H1 (cell line): ENCODE results near the gene SLC37A1. TPM values are rescaled to one million over a fixed set of nuclear protein-coding genes. Genes with fewer than 3 reads are reported as not detected.

Source experiments
- CTCF ChIA-PET: fragments of 300-600 bp; sonication (Branson Sonifier 250); formaldehyde crosslinking; loops from one replicate; lab custom pipeline; 2021; ENCODE audit not compliant: partially characterized antibody; lab: Charles Lee
- POLR2A ChIA-PET: fragments of 300-600 bp; sonication (Branson Sonifier 250); formaldehyde crosslinking; loops from one replicate; lab custom pipeline; 2021; ENCODE audit warnings: inconsistent platforms; ENCODE audit not compliant: partially characterized antibody; lab: Charles Lee
- DNase-seq, 2 experiments: peaks; one replicate each; pipeline versions ENCODE4 v3.0.0 to v3.0.0-alpha.2; 2010 to 2022; ENCODE audit warnings: low spot score in 2 of 2, low read depth in 1 of 2, mixed read lengths in 1 of 2
- FAIRE-seq: peaks from 2 replicates; lab custom pipeline; 2011; peaks lifted over from hg19 to GRCh38; lab: Jason Lieb, UNC
- H2AFZ ChIP-seq: 2 replicates; pipeline ENCODE4 v1.8.1; 2012; ENCODE audit warnings: low read length, inconsistent platforms
- H2AK5ac ChIP-seq: 2 replicates; pipeline ENCODE4 v1.6.1; 2013; ENCODE audit warnings: low read depth, low read length
- H2BK120ac ChIP-seq: replicated peaks from 2 replicates; pipeline ENCODE3; 2013; ENCODE audit warnings: low read depth, low read length, inconsistent platforms
- H2BK12ac ChIP-seq: 2 replicates; pipeline ENCODE4 v1.6.1; 2013; ENCODE audit warnings: low read depth, low read length
- H2BK15ac ChIP-seq: 2 replicates; pipeline ENCODE4 v1.6.1; 2013; ENCODE audit warnings: low read length
- H2BK20ac ChIP-seq: 2 replicates; pipeline ENCODE4 v1.6.1; 2013; ENCODE audit warnings: low read length
- H2BK5ac ChIP-seq: 2 replicates; pipeline ENCODE4 v1.6.1; 2013; ENCODE audit warnings: low read depth, low read length
- H3K14ac ChIP-seq: 2 replicates; pipeline ENCODE4 v1.6.1; 2013; ENCODE audit warnings: inconsistent platforms; ENCODE audit not compliant: insufficient read length
- H3K18ac ChIP-seq: 2 replicates; pipeline ENCODE4 v1.6.1; 2013; ENCODE audit warnings: low read length; ENCODE audit errors: extremely low read depth
- H3K23ac ChIP-seq: 2 replicates; pipeline ENCODE4 v1.6.1; 2013; ENCODE audit warnings: inconsistent platforms; ENCODE audit not compliant: insufficient read length
- H3K23me2 ChIP-seq: 2 replicates; pipeline ENCODE4 v1.6.1; 2013; ENCODE audit warnings: low read depth, low read length
- H3K27ac ChIP-seq: 2 replicates; pipeline ENCODE4 v1.6.1; 2011; ENCODE audit warnings: low read depth, low read length, inconsistent platforms
- H3K27me3 ChIP-seq, 4 experiments: replicated peaks in 1 of 4; 1 replicate in 1 of 4; 2 replicates in 3 of 4; pipeline versions ENCODE4 v1.6.1 to v1.8.1; 2011 to 2013; ENCODE audit warnings: low read length in 3 of 4, mild to moderate bottlenecking in 3 of 4, inconsistent platforms in 2 of 4, mixed read lengths in 2 of 4, moderate library complexity in 1 of 4; ENCODE audit not compliant: control insufficient read depth in 3 of 4, insufficient read depth in 3 of 4; ENCODE audit errors: extremely low read depth in 1 of 4
- H3K36me3 ChIP-seq, 4 experiments: 2 replicates each; pipeline versions ENCODE4 v1.6.1 to v1.8.1; 2011 to 2013; ENCODE audit warnings: mild to moderate bottlenecking in 4 of 4, low read length in 3 of 4, moderate library complexity in 2 of 4, control low read depth in 1 of 4, inconsistent platforms in 1 of 4; ENCODE audit not compliant: insufficient read depth in 4 of 4, control insufficient read depth in 2 of 4
- H3K4ac ChIP-seq: replicated peaks from 2 replicates; pipeline ENCODE3; 2013; ENCODE audit warnings: low read length, low read depth, mixed read lengths, inconsistent platforms; ENCODE audit not compliant: insufficient read length
- H3K4me1 ChIP-seq, 4 experiments: replicated peaks in 1 of 4; 1 replicate in 1 of 4; 2 replicates in 3 of 4; pipeline versions ENCODE4 v1.6.1 to v1.8.1; 2011 to 2013; ENCODE audit warnings: low read length in 3 of 4, inconsistent platforms in 2 of 4, mixed read lengths in 1 of 4; ENCODE audit not compliant: insufficient read depth in 4 of 4, control insufficient read depth in 3 of 4
- H3K4me2 ChIP-seq, 2 experiments: 2 replicates each; pipeline versions ENCODE4 v1.6.1 to v1.8.1; 2011 to 2013; ENCODE audit warnings: low read depth in 2 of 2, low read length in 2 of 2, control low read depth in 1 of 2, inconsistent platforms in 1 of 2, mild to moderate bottlenecking in 1 of 2; ENCODE audit not compliant: insufficient read depth in 1 of 2
- H3K4me3 ChIP-seq, 4 experiments: fragments of 200-600, 300-600 bp in 1 of 4; sonication (generic), shearing (Covaris generic), sonication (Bioruptor Twin) in 1 of 4; 2 replicates each; pipeline versions ENCODE4 v1.5.1 to v1.8.1; 2011 to 2016; ENCODE audit warnings: low read length in 4 of 4, low read depth in 3 of 4, control low read depth in 2 of 4, inconsistent platforms in 2 of 4, mild to moderate bottlenecking in 2 of 4, mixed read lengths in 1 of 4, moderate library complexity in 1 of 4; ENCODE audit not compliant: insufficient read depth in 2 of 4; ENCODE audit errors: extremely low read depth in 1 of 4
- H3K56ac ChIP-seq: replicated peaks from 2 replicates; pipeline ENCODE3; 2013; ENCODE audit warnings: low read depth, mild to moderate bottlenecking, mixed read lengths, low read length, inconsistent platforms; ENCODE audit not compliant: insufficient read length
- H3K79me1 ChIP-seq: 2 replicates; pipeline ENCODE4 v1.6.1; 2013; ENCODE audit warnings: low read depth, low read length, control low read depth
- H3K79me2 ChIP-seq, 2 experiments: 2 replicates each; pipeline versions ENCODE4 v1.6.1 to v1.8.1; 2012 to 2013; ENCODE audit warnings: low read length in 2 of 2, mild to moderate bottlenecking in 2 of 2, inconsistent platforms in 1 of 2; ENCODE audit not compliant: insufficient read depth in 2 of 2, control insufficient read depth in 1 of 2
- H3K9ac ChIP-seq, 4 experiments: replicated peaks in 1 of 4; 1 replicate in 1 of 4; 2 replicates in 3 of 4; pipeline versions ENCODE4 v1.6.1 to v1.8.1; 2011 to 2013; ENCODE audit warnings: low read depth in 3 of 4, low read length in 3 of 4, control low read depth in 2 of 4, mild to moderate bottlenecking in 2 of 4, moderate library complexity in 2 of 4, inconsistent platforms in 1 of 4; ENCODE audit errors: extremely low read depth in 1 of 4
- H3K9me3 ChIP-seq, 2 experiments: 2 replicates each; pipeline versions ENCODE4 v1.6.1 to v1.8.1; 2012 to 2013; ENCODE audit warnings: mild to moderate bottlenecking in 2 of 2, moderate library complexity in 2 of 2, control low read depth in 1 of 2, inconsistent platforms in 1 of 2, low read depth in 1 of 2, low read length in 1 of 2, mixed read lengths in 1 of 2; ENCODE audit not compliant: insufficient read depth in 2 of 2
- H4K20me1 ChIP-seq, 2 experiments: replicated peaks in 1 of 2; 2 replicates each; pipeline versions ENCODE3 to v1.8.1; 2011 to 2013; ENCODE audit warnings: inconsistent platforms in 2 of 2, low read length in 2 of 2, mild to moderate bottlenecking in 1 of 2; ENCODE audit not compliant: insufficient read depth in 2 of 2, control insufficient read depth in 1 of 2
- H4K5ac ChIP-seq: 2 replicates; pipeline ENCODE4 v1.6.1; 2013; ENCODE audit warnings: low read length, low read depth, mixed read lengths, inconsistent platforms; ENCODE audit not compliant: insufficient read length
- H4K8ac ChIP-seq: 2 replicates; pipeline ENCODE4 v1.8.0; 2013; ENCODE audit warnings: mild to moderate bottlenecking, moderate library complexity, low read length, inconsistent platforms; ENCODE audit not compliant: insufficient read depth; ENCODE audit errors: extremely low read depth
- H4K91ac ChIP-seq: replicated peaks from 2 replicates; pipeline ENCODE3; 2013; ENCODE audit warnings: low read length, mixed read lengths, inconsistent platforms; ENCODE audit not compliant: insufficient read length
- CREB1 ChIP-seq: IDR thresholded peaks from 2 replicates; pipeline ENCODE4 v1.6.1; 2012; ENCODE audit warnings: inconsistent platforms
- EP300 ChIP-seq, 2 experiments: IDR thresholded peaks; 1 replicate in 1 of 2; 2 replicates in 1 of 2; pipeline ENCODE4 v1.6.1; 2011 to 2012; ENCODE audit warnings: low read depth in 2 of 2, low read length in 2 of 2, mild to moderate bottlenecking in 2 of 2, borderline replicate concordance in 1 of 2, inconsistent platforms in 1 of 2, moderate library complexity in 1 of 2
- HDAC6 ChIP-seq: IDR thresholded peaks from one replicate; pipeline ENCODE4 v1.7.1; 2012; ENCODE audit warnings: low read depth, mild to moderate bottlenecking, inconsistent platforms, low read length, moderate library complexity
- KDM1A ChIP-seq: fragments of 200-600, 300-600 bp; sonication (generic); IDR thresholded peaks from 2 replicates; pipeline ENCODE4 v1.7.1; 2016; ENCODE audit warnings: mild to moderate bottlenecking, low read length, borderline replicate concordance
- POLR2A ChIP-seq, 2 experiments: IDR thresholded peaks; 1 replicate in 1 of 2; 2 replicates in 1 of 2; pipeline ENCODE4 v1.6.1; 2011; ENCODE audit warnings: low read depth in 2 of 2, low read length in 2 of 2, mild to moderate bottlenecking in 2 of 2; ENCODE audit errors: control extremely low read depth in 1 of 2
- SRF ChIP-seq: IDR thresholded peaks from 2 replicates; pipeline ENCODE4 v1.6.1; 2011; ENCODE audit warnings: mild to moderate bottlenecking, low read depth, low read length, moderate library complexity
- TBP ChIP-seq: IDR thresholded peaks from 2 replicates; pipeline ENCODE4 v1.6.1; 2011; ENCODE audit warnings: low read depth, low read length, improper control_type of control experiment
- WGBS, 2 experiments: shearing (Covaris generic) in 1 of 2; methylation state at CpG; one replicate each; pipeline versions ENCODE4 v1.1.6 to v1.1.7; 2013 to 2015; ENCODE audit warnings: low lambda C conversion rate in 2 of 2, mixed read lengths in 2 of 2, inconsistent platforms in 1 of 2, low coverage in 1 of 2, missing lambda C conversion rate in 1 of 2; ENCODE audit not compliant: insufficient replicate concordance in 2 of 2, insufficient coverage in 1 of 2, insufficient read length in 1 of 2; ENCODE audit errors: extremely low coverage in 1 of 2, missing lambda C conversion rate in 1 of 2; 5-methylcytosine and 5-hydroxymethylcytosine counted together
- polyA plus RNA-seq, 7 experiments: library from polyadenylated mRNA; depleted of rRNA in 3 of 7; stranded (reverse) in 5 of 7; unstranded in 2 of 7; fragments of >200 nt in 5 of 7; fragments of 200-250 nt in 2 of 7; gene quantifications; 1 replicate in 5 of 7; 2 replicates in 1 of 7; 4 replicates in 1 of 7; pipeline versions ENCODE4 v1.2.1 to v1.2.3, GENCODE V29; 2011 to 2013; ENCODE audit warnings: missing spikeins in 2 of 7, mixed read lengths in 2 of 7
- total RNA-seq: library from RNA; stranded (reverse); fragmentation: NEBNext Ultra II Directional; extraction: Animal tissue kit (Norgen Biotek cat#: 25700); gene quantifications from 2 replicates; pipeline ENCODE4 v1.2.1, GENCODE V29; 2021

The SLC37A1 gene
- total and polyA plus RNA-seq, 2 of the 8 experiments (the other 6 are each of a cell fraction or from before 2014, with no cell fraction given), result 15.6 to 30.9 TPM

DNA sequence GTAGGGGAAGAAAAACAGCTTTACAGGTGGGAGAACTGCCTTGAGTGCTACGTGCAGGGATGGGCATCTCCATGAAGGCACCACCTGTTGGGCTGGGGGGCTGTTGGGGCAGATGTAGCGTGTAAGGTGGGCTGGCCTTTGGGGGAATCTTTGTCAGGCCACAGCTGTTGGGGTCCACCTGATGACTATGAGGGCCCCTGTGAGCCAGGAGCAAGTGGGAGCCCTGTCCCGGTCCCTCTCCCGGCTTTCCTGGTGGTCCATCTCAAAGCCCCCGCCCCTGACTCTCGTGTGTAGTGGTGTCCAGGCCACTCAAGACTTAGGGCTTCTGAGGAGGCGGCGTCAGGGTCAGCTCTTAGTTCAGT is 13.5 kb downstream of the SLC37A1 start:
- Histone ChIP-seq H3K4me1 (peaks cover 8 to 25% (median 14%) of the 10 kb centered on the region in 4 experiments), H2AFZ (no peak overlapping the region), H3K4me2 (no peak overlapping the region), H3K27me3 (no peaks in the 10 kb centered on the region), H2BK20ac (no peak overlapping the region), H3K27ac (no peak overlapping the region), H2BK15ac (no peak overlapping the region), H3K18ac (no peak overlapping the region), H3K9me3 (no peaks in the 10 kb centered on the region), H3K79me1 (peaks cover 2% of the 10 kb centered on the region; the same call in 1 of the 2 replicates), H2BK5ac (no peak overlapping the region), H3K4me3 (no peak overlapping the region), H3K36me3 (peaks cover 0 to 17% (median 3%) of the 10 kb centered on the region in 4 experiments; a peak in 5 of 8 replicates), H3K23me2 (no peaks in the 10 kb centered on the region), H3K79me2 (0 out of 4 replicates have a peak, but pooled peaks cover 0 to 8% of the 10 kb centered on the region in 2 experiments), H2AK5ac (no peak overlapping the region), H4K20me1 (peaks cover 0 to under 1% of the 10 kb centered on the region in 2 experiments), H2BK12ac (no peak overlapping the region), H4K8ac (no peak overlapping the region), H3K14ac (no peak overlapping the region), H4K5ac (no peak overlapping the region), H4K91ac (no peak overlapping the region), H2BK120ac (no peak overlapping the region), H3K9ac (no peak overlapping the region), H3K23ac (no peak overlapping the region), H3K4ac (no peak overlapping the region), H3K56ac (no peak overlapping the region)
- FAIRE-seq (no peak), DNase-seq (no peak)
- CTCF ChIA-PET, result interaction anchor here (1.4 to 1.5 kb wide), 2 partner anchors 9 to 12 kb away, joined by 5 to 6 read pairs; no protein-coding TSS in a partner anchor
- 91% methylated on average over 8 of the region's 8 CpGs; no CpG with 5 or more reads in 1 of the 2 experiments for WGBS, 2 experiments
- POLR2A ChIA-PET, result interaction anchor here (0.7 to 1.8 kb wide), 2 partner anchors 10 to 13 kb away, joined by 3 to 5 read pairs; no protein-coding TSS in a partner anchor
- TF ChIP-seq TBP, result no peak
- no peak for TF ChIP-seq HDAC6
- TF ChIP-seq KDM1A, result no peak
- TF ChIP-seq SRF, result no peak
- TF ChIP-seq EP300 (IDR thresholded peaks at IDR 0.05; ENCODE audit: borderline replicate concordance in 1 of 2, low read depth in 2 of 2, low read length in 2 of 2), result no peak
- no peak for TF ChIP-seq CREB1
- TF ChIP-seq POLR2A (IDR thresholded peaks at IDR 0.05; ENCODE audit: control extremely low read depth in 1 of 2, low read depth in 2 of 2, low read length in 2 of 2), result no peak
